LNCaP clone FGC (cell line): ENCODE measurements around the gene ZNRF2.

Source experiments
- DNase-seq: peaks from one replicate; pipeline ENCODE4 v3.0.0-alpha.2; 2011; ENCODE audit warnings: low read depth
- H3K4me3 ChIP-seq: 2 replicates; pipeline ENCODE4 v1.5.1; 2011; ENCODE audit warnings: mild to moderate bottlenecking, low read depth, low read length, control low read depth
- CTCF ChIP-seq: IDR thresholded peaks from 2 replicates; pipeline ENCODE4 v1.5.1; 2012; ENCODE audit warnings: mild to moderate bottlenecking; ENCODE audit not compliant: control insufficient read depth, insufficient read depth; ENCODE audit errors: extremely low read depth

ZNRF2 gene

GRCh38 chr7:30284298-30285066 is at the start of gene ZNRF2:
ZNRF2 (plus strand) TSS chr7:30284597; CDS start chr7:30285358, 761 bp downstream.
- peak; percentile 35; the same call in 1 of the 2 replicates for TF ChIP-seq CTCF
- peak; percentile 99 for DNase-seq
- H3K4me3 ChIP-seq = peak within 1 kb of the TSS; percentile 64

- DNase-seq = no peak
- H3K4me3 ChIP-seq = no peak overlapping the region
- no peak for TF ChIP-seq CTCF
These were observed 47.1 kb upstream of the ZNRF2 start for GRCh38 chr7:30237271-30237695.

GRCh38 chr7:30238721-30239441 is 45.5 kb upstream of the ZNRF2 start:
- H3K4me3 ChIP-seq = no peak overlapping the region
- TF ChIP-seq CTCF = no peak
- peak; percentile 87 for DNase-seq

- H3K4me3 ChIP-seq = no peak overlapping the region
- DNase-seq = no peak
- no peak for TF ChIP-seq CTCF
These were observed 44.1 kb upstream of the ZNRF2 start for GRCh38 chr7:30240106-30240800.

GRCh38 chr7:30241767-30242166 is 42.6 kb upstream of the ZNRF2 start:
- TF ChIP-seq CTCF = no peak
- DNase-seq = no peak

GRCh38 chr7:30244340-30244739 is 40.1 kb upstream of the ZNRF2 start:
- H3K4me3 ChIP-seq = no peak overlapping the region
- no peak for DNase-seq
- no peak for TF ChIP-seq CTCF

More at GRCh38 chr7:30241767-30242166, 42.6 kb upstream of the ZNRF2 start:
- H3K4me3 ChIP-seq = no peak overlapping the region
